MG63 (cell line): ENCODE measurements around the gene TRIM69. TPM values are rescaled to one million over a fixed set of nuclear protein-coding genes. Genes with fewer than 3 reads are reported as not detected.
"Not testable (repeated sequence)": the region's sequence is repeated elsewhere in the genome, so short reads cannot be mapped to it uniquely, and the experiment has no call there.

ENCODE experiments used
- DNase-seq: peaks from one replicate; pipeline ENCODE4 v3.0.0-alpha.2; 2020
- H3K27me3 ChIP-seq: fragments of 250-450 bp; sonication (Bioruptor Pico); 2 replicates; pipeline ENCODE4 v1.5.1; 2020; ENCODE audit warnings: mild to moderate bottlenecking, moderate library complexity
- H3K36me3 ChIP-seq: fragments of 250-450 bp; sonication (Bioruptor Pico); 2 replicates; pipeline ENCODE4 v1.5.1; 2020; ENCODE audit warnings: mild to moderate bottlenecking, moderate library complexity
- H3K4me3 ChIP-seq: fragments of 250-450 bp; sonication (Bioruptor Pico); 2 replicates; pipeline ENCODE4 v1.5.1; 2020; ENCODE audit warnings: mild to moderate bottlenecking, moderate library complexity
- H3K9me3 ChIP-seq: fragments of 250-450 bp; sonication (Bioruptor Pico); 2 replicates; pipeline ENCODE4 v1.5.1; 2020; ENCODE audit warnings: mild to moderate bottlenecking, moderate library complexity
- total RNA-seq: library from RNA; depleted of rRNA; stranded (reverse); fragments of >200 nt; shearing (Covaris generic); gene quantifications from 2 replicates; pipeline ENCODE4 v1.2.3, GENCODE V29; 2014; ENCODE audit warnings: low replicate concordance

Gene TRIM69
- total RNA-seq, 1 experiment from 2014 or later: 8.9 TPM

- H3K9me3 ChIP-seq: no peaks in the 10 kb centered on the region; the same call in 1 of the 2 replicates
- H3K36me3 ChIP-seq: no peaks in the 10 kb centered on the region
- H3K27me3 ChIP-seq: no peaks in the 10 kb centered on the region
- H3K4me3 ChIP-seq: no peak overlapping the region
- DNase-seq: peak; percentile 5
These were observed 39.6 kb downstream of the TRIM69 start for GRCh38 chr15:44775953-44776352.

DNA sequence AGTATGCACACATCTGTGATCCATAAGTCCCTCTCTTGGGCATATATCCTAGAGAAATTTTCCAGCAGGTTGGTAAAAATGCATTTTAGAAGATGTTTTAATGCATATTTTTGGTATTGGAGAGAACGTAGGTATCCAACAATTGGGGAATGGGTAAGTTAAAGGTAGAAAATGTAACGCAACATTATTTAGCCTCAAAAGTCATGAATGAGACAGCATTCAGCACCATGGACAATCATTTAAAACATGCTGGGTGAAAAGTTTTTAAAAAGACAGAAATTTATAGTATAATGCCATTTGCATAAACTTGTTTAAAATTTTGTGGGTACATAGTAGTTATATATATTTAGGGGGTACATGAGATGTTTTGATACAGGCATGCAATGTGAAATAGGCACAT is 43.4 kb downstream of the TRIM69 start:
- no peak overlapping the region for H3K4me3 ChIP-seq
- no peak for DNase-seq
- no peaks in the 10 kb centered on the region for H3K36me3 ChIP-seq
- no peaks in the 10 kb centered on the region for H3K9me3 ChIP-seq
- no peaks in the 10 kb centered on the region for H3K27me3 ChIP-seq

- no peaks in the 10 kb centered on the region for H3K27me3 ChIP-seq
- peak; percentile 11 for DNase-seq
- H3K9me3 ChIP-seq: no peaks in the 10 kb centered on the region
- no peaks in the 10 kb centered on the region for H3K36me3 ChIP-seq
- no peak overlapping the region for H3K4me3 ChIP-seq
These were observed 44.3 kb downstream of the TRIM69 start for GRCh38 chr15:44780608-44781007.

DNA sequence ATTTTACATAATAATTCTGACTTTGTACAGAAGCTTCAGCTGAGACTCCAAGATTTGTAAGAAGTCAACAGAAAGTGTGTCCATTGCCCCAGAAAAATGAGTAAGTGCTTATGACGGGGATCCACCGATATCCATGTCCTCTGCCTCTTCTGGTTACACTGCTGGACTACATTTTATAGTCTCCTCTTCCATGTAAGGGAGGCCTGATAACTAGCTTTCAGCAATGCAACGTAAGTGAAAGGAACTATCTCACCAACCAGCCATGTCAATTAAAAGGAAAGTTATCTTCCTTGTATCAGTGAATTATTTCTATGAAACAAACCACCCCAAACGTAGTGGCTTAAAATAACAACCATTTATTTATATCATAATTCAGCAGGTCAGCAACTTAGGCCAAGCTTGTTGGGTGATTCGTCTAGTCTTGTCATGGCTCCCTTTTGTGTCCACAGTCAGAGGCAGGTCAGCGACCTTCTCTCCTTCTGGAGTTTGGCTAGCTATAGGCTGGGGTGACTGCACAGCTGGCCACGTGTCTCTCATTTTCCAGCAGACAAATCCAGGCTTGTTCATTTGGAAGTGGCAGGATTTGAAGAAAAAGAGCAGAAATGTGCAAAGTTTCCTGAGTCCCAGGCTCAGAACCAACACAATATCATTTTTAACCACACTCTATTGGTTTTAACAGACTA is 44.9 kb downstream of the TRIM69 start:
- DNase-seq: no peak
- Histone ChIP-seq H3K36me3 (no peaks in the 10 kb centered on the region), H3K9me3 (no peaks in the 10 kb centered on the region), H3K4me3 (no peak overlapping the region), H3K27me3 (no peaks in the 10 kb centered on the region)

DNA sequence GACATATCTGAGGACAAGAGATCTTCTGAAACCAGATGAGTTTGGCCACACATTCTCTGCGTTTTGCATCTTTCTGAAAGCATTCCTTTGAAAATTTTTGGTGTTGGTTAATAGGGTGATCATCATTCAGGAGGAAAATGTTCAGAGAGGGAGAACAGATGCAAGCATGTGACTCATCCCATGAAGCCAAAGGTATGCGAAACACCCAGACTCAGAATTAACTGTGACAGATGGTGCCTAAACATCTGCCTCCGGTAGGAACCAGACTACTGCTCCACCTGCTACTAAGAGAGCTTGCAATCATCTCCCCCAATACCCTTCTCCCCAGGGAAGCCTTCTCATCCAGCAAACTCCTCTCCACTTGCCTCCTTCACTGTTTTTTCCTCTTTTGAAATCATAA is 46.2 kb downstream of the TRIM69 start:
- DNase-seq: no peak

DNA sequence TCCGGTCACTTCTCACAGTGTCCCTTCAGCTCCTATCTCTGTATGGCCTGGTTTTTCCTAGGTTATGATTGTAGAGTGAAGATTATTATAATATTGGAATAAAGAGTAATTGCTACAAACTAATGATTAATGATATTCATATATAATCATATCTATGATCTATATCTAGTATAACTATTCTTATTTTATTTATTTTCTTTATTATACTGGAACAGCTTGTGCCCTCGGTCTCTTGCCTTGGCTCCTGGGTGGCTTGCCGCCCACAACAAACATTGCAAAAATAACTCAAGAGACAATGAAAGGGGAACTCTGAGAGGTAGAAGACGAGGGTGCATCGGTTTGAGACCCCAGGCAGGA is 48.6 kb downstream of the TRIM69 start:
- H3K36me3 ChIP-seq, H3K27me3 ChIP-seq, DNase-seq, H3K9me3 ChIP-seq: not testable (repeated sequence)
- H3K4me3 ChIP-seq: peak overlapping the region; percentile 72

More for the DNA sequence above, 46.2 kb downstream of the TRIM69 start:
- Histone ChIP-seq H3K36me3 (no peaks in the 10 kb centered on the region), H3K27me3 (no peaks in the 10 kb centered on the region), H3K4me3 (no peak overlapping the region), H3K9me3 (no peaks in the 10 kb centered on the region)

DNA sequence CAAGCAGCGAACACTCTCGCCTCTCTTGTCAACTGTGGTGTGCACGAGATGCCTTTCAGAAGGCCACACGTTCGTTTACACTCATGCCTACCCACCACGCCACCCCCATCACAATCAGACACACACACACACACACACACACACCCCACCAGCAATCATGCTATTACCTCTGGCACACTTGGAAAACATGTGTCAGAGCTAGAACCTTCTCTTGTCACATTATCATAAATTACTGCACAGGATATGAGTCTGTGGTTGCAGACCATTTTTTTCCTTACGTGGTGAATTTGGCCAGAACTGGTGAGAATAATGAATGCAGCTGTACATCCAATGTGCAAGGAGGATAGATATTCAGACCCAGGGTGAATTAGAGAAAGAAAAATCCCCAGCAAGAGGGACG is 52.4 kb downstream of the TRIM69 start:
- no peak for DNase-seq

DNA sequence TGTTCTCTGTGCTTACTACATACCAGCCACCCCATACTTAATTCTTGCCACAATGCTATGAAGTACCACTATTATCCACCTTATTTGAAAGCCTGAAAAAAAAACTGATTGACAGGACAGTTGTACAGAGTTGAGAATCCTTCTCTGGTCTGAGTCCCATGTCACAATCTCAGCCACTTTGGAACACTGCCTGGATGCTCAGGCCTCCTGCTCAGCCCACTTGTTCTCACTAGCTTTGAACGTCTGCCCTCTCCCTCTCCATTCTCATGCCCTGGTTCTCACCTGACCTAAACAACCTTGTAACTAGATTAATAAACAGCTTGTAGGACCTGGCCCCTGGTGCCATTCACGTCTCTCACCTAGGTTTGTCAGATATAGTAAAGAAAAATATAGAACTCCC is 53.9 kb downstream of the TRIM69 start:
- Histone ChIP-seq H3K27me3 (no peaks in the 10 kb centered on the region), H3K4me3 (no peak overlapping the region), H3K9me3 (no peaks in the 10 kb centered on the region), H3K36me3 (no peaks in the 10 kb centered on the region)
- DNase-seq: no peak

More for the DNA sequence above, 52.4 kb downstream of the TRIM69 start:
- H3K27me3 ChIP-seq: no peaks in the 10 kb centered on the region
- no peak overlapping the region for H3K4me3 ChIP-seq
- H3K9me3 ChIP-seq: no peaks in the 10 kb centered on the region
- H3K36me3 ChIP-seq: no peaks in the 10 kb centered on the region

DNA sequence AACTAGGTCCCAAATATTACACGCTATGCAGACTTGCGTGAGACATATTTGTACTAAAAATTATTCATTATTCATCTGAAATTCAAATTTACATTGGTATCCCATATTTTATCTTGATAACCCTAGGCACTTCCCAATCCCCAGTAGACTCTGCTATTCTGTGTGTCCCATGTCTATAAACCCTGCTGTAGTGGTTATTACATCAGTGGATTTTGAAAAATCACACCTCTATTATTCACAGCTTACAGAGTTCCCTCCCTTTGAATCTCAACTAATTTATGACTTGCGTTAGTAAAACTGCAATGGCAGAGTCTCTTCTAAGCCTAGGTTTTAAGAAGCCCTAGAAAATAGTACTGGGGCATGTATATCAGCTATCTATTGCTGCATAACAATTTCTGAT is 54.3 kb downstream of the TRIM69 start:
- no peaks in the 10 kb centered on the region for H3K9me3 ChIP-seq
- no peaks in the 10 kb centered on the region for H3K36me3 ChIP-seq
- no peak overlapping the region for H3K4me3 ChIP-seq
- no peaks in the 10 kb centered on the region for H3K27me3 ChIP-seq
- no peak for DNase-seq

GRCh38 chr15:44792715-44793114 is 56.4 kb downstream of the TRIM69 start:
- Histone ChIP-seq H3K9me3 (no peaks in the 10 kb centered on the region), H3K4me3 (no peak overlapping the region), H3K36me3 (no peaks in the 10 kb centered on the region), H3K27me3 (no peaks in the 10 kb centered on the region)
- no peak for DNase-seq

GRCh38 chr15:44794072-44794471 is 57.7 kb downstream of the TRIM69 start:
- H3K9me3 ChIP-seq: no peaks in the 10 kb centered on the region
- no peaks in the 10 kb centered on the region for H3K36me3 ChIP-seq
- no peak for DNase-seq
- no peak overlapping the region for H3K4me3 ChIP-seq
- H3K27me3 ChIP-seq: no peaks in the 10 kb centered on the region

DNA sequence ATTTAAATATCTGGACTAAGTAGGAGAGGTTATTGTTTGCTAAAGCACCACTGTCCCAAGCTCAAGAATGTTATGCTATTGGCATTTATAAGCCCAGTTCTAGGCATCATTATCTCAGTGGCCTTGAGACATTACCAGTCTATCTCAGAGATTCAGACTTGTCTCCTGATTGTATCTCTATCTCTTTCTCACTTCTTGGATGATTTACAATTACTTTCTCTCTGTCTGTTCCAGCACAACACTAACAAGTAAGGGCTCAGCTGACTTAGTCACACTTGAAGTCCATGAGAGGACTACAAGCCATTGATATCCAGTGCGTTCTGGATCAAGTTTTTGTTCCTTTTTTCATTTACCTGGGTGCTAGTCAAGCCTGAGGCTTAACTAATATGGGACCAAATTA is 60.2 kb downstream of the TRIM69 start:
- Histone ChIP-seq H3K4me3 (no peak overlapping the region), H3K27me3 (peaks cover 2% of the 10 kb centered on the region; the same call in 1 of the 2 replicates), H3K36me3 (no peaks in the 10 kb centered on the region), H3K9me3 (no peaks in the 10 kb centered on the region)
- DNase-seq: no peak

- DNase-seq: no peak
These were observed 62.5 kb downstream of the TRIM69 start for GRCh38 chr15:44798826-44799225.

DNA sequence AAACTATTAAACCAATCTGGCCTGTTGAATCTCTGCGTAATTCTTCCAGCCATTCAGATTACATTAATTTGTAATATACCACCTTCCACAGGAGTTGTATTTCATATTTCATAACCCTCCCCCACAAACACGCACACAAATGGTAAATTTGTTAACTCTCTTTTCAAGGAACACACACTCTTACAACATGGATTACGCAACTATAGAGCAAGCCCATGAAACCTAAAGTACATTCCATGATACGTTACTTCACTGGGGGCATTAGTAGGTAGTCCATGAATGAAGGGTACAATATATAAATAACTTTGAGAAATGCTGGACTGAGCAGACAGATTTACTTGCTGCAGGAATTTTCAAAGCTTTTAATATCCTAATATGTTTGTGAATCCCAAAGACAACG is 65.0 kb downstream of the TRIM69 start:
- no peaks in the 10 kb centered on the region for H3K9me3 ChIP-seq
- peaks cover 2% of the 10 kb centered on the region; the same call in 1 of the 2 replicates for H3K27me3 ChIP-seq
- no peak overlapping the region for H3K4me3 ChIP-seq
- no peak for DNase-seq
- no peaks in the 10 kb centered on the region for H3K36me3 ChIP-seq

More at GRCh38 chr15:44798826-44799225, 62.5 kb downstream of the TRIM69 start:
- Histone ChIP-seq H3K36me3 (no peaks in the 10 kb centered on the region), H3K9me3 (no peaks in the 10 kb centered on the region), H3K4me3 (no peak overlapping the region), H3K27me3 (peaks cover 2% of the 10 kb centered on the region; the same call in 1 of the 2 replicates)

- DNase-seq: no peak
- no peaks in the 10 kb centered on the region for H3K36me3 ChIP-seq
- peaks cover 2% of the 10 kb centered on the region; the same call in 1 of the 2 replicates for H3K27me3 ChIP-seq
- H3K4me3 ChIP-seq: no peak overlapping the region
- no peaks in the 10 kb centered on the region for H3K9me3 ChIP-seq
These were observed 65.5 kb downstream of the TRIM69 start for GRCh38 chr15:44801797-44802196.

GRCh38 chr15:44802336-44802735 is 66.0 kb downstream of the TRIM69 start:
- DNase-seq: no peak
- Histone ChIP-seq H3K4me3 (no peak overlapping the region), H3K27me3 (peaks cover 2% of the 10 kb centered on the region; the same call in 1 of the 2 replicates), H3K9me3 (no peaks in the 10 kb centered on the region), H3K36me3 (no peaks in the 10 kb centered on the region)

- no peak overlapping the region for H3K4me3 ChIP-seq
- H3K9me3 ChIP-seq: no peaks in the 10 kb centered on the region
- H3K36me3 ChIP-seq: no peaks in the 10 kb centered on the region
- no peak for DNase-seq
- H3K27me3 ChIP-seq: peaks cover 2% of the 10 kb centered on the region; the same call in 1 of the 2 replicates
These were observed 68.1 kb downstream of the TRIM69 start for GRCh38 chr15:44804298-44805046.

DNA sequence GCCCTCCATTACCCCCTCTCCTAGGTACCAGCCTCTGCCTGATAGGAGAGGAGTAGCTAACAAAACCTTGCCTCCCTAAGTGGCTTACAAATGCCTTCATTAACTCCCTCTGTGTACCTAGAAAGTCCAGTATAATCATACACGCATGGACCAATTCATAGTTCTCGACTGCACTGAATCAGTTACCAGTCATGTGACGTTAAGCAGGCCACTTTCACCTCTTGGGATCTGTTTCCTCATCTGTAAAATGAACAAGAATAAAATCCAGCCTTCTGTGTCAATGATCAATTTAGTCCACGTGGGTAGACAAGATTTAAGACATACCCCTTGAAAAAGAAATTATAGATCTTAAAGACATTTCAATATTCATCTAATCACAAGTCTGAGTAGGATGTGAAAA is 72.2 kb downstream of the TRIM69 start:
- Histone ChIP-seq H3K36me3 (no peaks in the 10 kb centered on the region), H3K4me3 (no peak overlapping the region), H3K9me3 (no peaks in the 10 kb centered on the region), H3K27me3 (no peaks in the 10 kb centered on the region; the same call in 1 of the 2 replicates)
- DNase-seq: no peak
